ENCODE data around the gene LARP1.

The LARP1 gene

GRCh38 chr5:154823605-154824004 is 68.4 kb downstream of the LARP1 start:
- TF ChIP-seq EGR1 (IDR thresholded peaks at IDR 0.05) = no peak
- TF ChIP-seq FOXM1 (IDR thresholded peaks at IDR 0.05; ENCODE audit: borderline replicate concordance, low read depth) = no peak
- no peak for TF ChIP-seq TCF12 (IDR thresholded peaks at IDR 0.05; ENCODE audit: low read depth)
- TF ChIP-seq MAX (IDR thresholded peaks at IDR 0.05) = no peak
- TF ChIP-seq USF1 (IDR thresholded peaks at IDR 0.05) = no peak
- no peak for TF ChIP-seq RAD21 (IDR thresholded peaks at IDR 0.05; ENCODE audit: low read depth)
- no peak for TF ChIP-seq YY1 (IDR thresholded peaks at IDR 0.05; ENCODE audit: low read depth)
- no peak for TF ChIP-seq EP300 (IDR thresholded peaks at IDR 0.05; ENCODE audit: borderline replicate concordance)
- no peak for TF ChIP-seq TAF1 (IDR thresholded peaks at IDR 0.05; ENCODE audit: low read depth)
- no peak for TF ChIP-seq NFIC (IDR thresholded peaks at IDR 0.05)
- TF ChIP-seq TEAD4 (IDR thresholded peaks at IDR 0.05) = no peak
- TF ChIP-seq REST (IDR thresholded peaks at IDR 0.05; ENCODE audit: low read depth) = no peak
- TF ChIP-seq ZBTB7A (IDR thresholded peaks at IDR 0.05; ENCODE audit: low read depth) = no peak
- no peak for TF ChIP-seq CREB1 (IDR thresholded peaks at IDR 0.05; ENCODE audit: low read depth)
- TF ChIP-seq CEBPB (IDR thresholded peaks at IDR 0.05) = no peak

GRCh38 chr5:154824070-154824469 is 68.9 kb downstream of the LARP1 start:
- TF ChIP-seq TCF12 (IDR thresholded peaks at IDR 0.05; ENCODE audit: low read depth) = no peak
- no peak for TF ChIP-seq NFIC (IDR thresholded peaks at IDR 0.05)
- no peak for TF ChIP-seq CEBPB (IDR thresholded peaks at IDR 0.05)
- no peak for TF ChIP-seq TAF1 (IDR thresholded peaks at IDR 0.05; ENCODE audit: low read depth)
- TF ChIP-seq MAX (IDR thresholded peaks at IDR 0.05) = no peak
- no peak for TF ChIP-seq EGR1 (IDR thresholded peaks at IDR 0.05)
- TF ChIP-seq FOXM1 (IDR thresholded peaks at IDR 0.05; ENCODE audit: borderline replicate concordance, low read depth) = no peak
- TF ChIP-seq CREB1 (IDR thresholded peaks at IDR 0.05; ENCODE audit: low read depth) = no peak
- no peak for TF ChIP-seq RAD21 (IDR thresholded peaks at IDR 0.05; ENCODE audit: low read depth)
- no peak for TF ChIP-seq EP300 (IDR thresholded peaks at IDR 0.05; ENCODE audit: borderline replicate concordance)
- no peak for TF ChIP-seq USF1 (IDR thresholded peaks at IDR 0.05)
- no peak for TF ChIP-seq REST (IDR thresholded peaks at IDR 0.05; ENCODE audit: low read depth)
- TF ChIP-seq TEAD4 (IDR thresholded peaks at IDR 0.05) = no peak
- no peak for TF ChIP-seq YY1 (IDR thresholded peaks at IDR 0.05; ENCODE audit: low read depth)

GRCh38 chr5:154829181-154829588 is 74.0 kb downstream of the LARP1 start:
- TF ChIP-seq ZBTB7A (IDR thresholded peaks at IDR 0.05; ENCODE audit: low read depth) (no peak), MAX (IDR thresholded peaks at IDR 0.05) (no peak), YY1 (IDR thresholded peaks at IDR 0.05; ENCODE audit: low read depth) (no peak), RAD21 (IDR thresholded peaks at IDR 0.05; ENCODE audit: low read depth) (no peak)

GRCh38 chr5:154829589-154830218 is 74.5 kb downstream of the LARP1 start:
- no peak for TF ChIP-seq REST (IDR thresholded peaks at IDR 0.05; ENCODE audit: low read depth)
- TF ChIP-seq CREB1 (IDR thresholded peaks at IDR 0.05; ENCODE audit: low read depth) = no peak
- no peak for TF ChIP-seq ZBTB7A (IDR thresholded peaks at IDR 0.05; ENCODE audit: low read depth)
- no peak for TF ChIP-seq EGR1 (IDR thresholded peaks at IDR 0.05)

All from Ishikawa (cell line).